Keratinocyte (primary cell): ENCODE measurements around the gene ATRAID.

ENCODE experiments used
- EZH2 ChIP-seq: IDR thresholded peaks from one replicate; pipeline ENCODE4 v1.6.1; 2012; ENCODE audit warnings: inconsistent platforms, mild to moderate bottlenecking, low read length, moderate library complexity
- TF ChIP-seq, protein P1 (sequence below), 3 experiments: IDR thresholded peaks in 1 of 3; conservative IDR thresholded peaks in 1 of 3; optimal IDR thresholded peaks in 1 of 3; 2 replicates in 2 of 3; 3 replicates in 1 of 3; pipeline versions ENCODE3 to v1.5.1; 2011; ENCODE audit warnings: low read length in 3 of 3, mild to moderate bottlenecking in 3 of 3, moderate library complexity in 2 of 3, control low read depth in 1 of 3, inconsistent platforms in 1 of 3; ENCODE audit not compliant: insufficient read depth in 2 of 3; ENCODE audit errors: extremely low read depth in 1 of 3

GRCh38 chr2:27256855-27257454 lies 45.1 kb downstream of the ATRAID start:
- TF ChIP-seq, protein P1, sequence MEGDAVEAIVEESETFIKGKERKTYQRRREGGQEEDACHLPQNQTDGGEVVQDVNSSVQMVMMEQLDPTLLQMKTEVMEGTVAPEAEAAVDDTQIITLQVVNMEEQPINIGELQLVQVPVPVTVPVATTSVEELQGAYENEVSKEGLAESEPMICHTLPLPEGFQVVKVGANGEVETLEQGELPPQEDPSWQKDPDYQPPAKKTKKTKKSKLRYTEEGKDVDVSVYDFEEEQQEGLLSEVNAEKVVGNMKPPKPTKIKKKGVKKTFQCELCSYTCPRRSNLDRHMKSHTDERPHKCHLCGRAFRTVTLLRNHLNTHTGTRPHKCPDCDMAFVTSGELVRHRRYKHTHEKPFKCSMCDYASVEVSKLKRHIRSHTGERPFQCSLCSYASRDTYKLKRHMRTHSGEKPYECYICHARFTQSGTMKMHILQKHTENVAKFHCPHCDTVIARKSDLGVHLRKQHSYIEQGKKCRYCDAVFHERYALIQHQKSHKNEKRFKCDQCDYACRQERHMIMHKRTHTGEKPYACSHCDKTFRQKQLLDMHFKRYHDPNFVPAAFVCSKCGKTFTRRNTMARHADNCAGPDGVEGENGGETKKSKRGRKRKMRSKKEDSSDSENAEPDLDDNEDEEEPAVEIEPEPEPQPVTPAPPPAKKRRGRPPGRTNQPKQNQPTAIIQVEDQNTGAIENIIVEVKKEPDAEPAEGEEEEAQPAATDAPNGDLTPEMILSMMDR (optimal IDR thresholded peaks at IDR 0.05 in 1 of 3, IDR thresholded peaks at IDR 0.05 in 1 of 3, conservative IDR thresholded peaks at IDR 0.05 in 1 of 3; ENCODE audit: extremely low read depth in 1 of 3, insufficient read depth in 2 of 3, low read length in 3 of 3) = no peak
- TF ChIP-seq EZH2 = no peak
